GM23338 (cell line): ENCODE data around the gene NECTIN2. TPM values are rescaled to one million over a fixed set of nuclear protein-coding genes. Genes with fewer than 3 reads are reported as not detected.

Experiments
- ATAC-seq: fragments of 200-7000 bp; cut with Tn5 transposase; 3 replicates; pipeline ENCODE4 v1.9.1; 2020
- DNase-seq: peaks from one replicate; pipeline ENCODE4 v3.0.0-alpha.2; 2015; ENCODE audit warnings: low spot score
- H2AFZ ChIP-seq: fragments of 200-600 bp; sonication (generic); 2 replicates; pipeline ENCODE4 v1.8.0; 2016; ENCODE audit warnings: antibody characterized with exemption, mild to moderate bottlenecking, moderate library complexity
- H3F3A ChIP-seq: fragments of 200-600 bp; sonication (generic); replicated peaks from 2 replicates; pipeline ENCODE4 v1.8.0; 2017; ENCODE audit warnings: antibody characterized with exemption, mixed run types, low read depth
- H3K27ac ChIP-seq: fragments of 200-600 bp; sonication (generic); 2 replicates; pipeline ENCODE4 v1.6.1; 2016; ENCODE audit warnings: low read depth
- H3K27me3 ChIP-seq: fragments of 200-600 bp; sonication (generic); 2 replicates; pipeline ENCODE4 v1.8.0; 2016; ENCODE audit warnings: mild to moderate bottlenecking, mixed run types, moderate library complexity; ENCODE audit not compliant: insufficient read depth
- H3K36me3 ChIP-seq: fragments of 200-600 bp; sonication (generic); 2 replicates; pipeline ENCODE4 v1.8.0; 2016; ENCODE audit warnings: mild to moderate bottlenecking; ENCODE audit not compliant: insufficient read depth
- H3K4me1 ChIP-seq: fragments of 200-600 bp; sonication (generic); 2 replicates; pipeline ENCODE4 v1.8.0; 2016; ENCODE audit warnings: mild to moderate bottlenecking, moderate library complexity; ENCODE audit not compliant: insufficient read depth
- H3K4me2 ChIP-seq: fragments of 200-600 bp; sonication (generic); 2 replicates; pipeline ENCODE4 v1.7.1; 2017; ENCODE audit warnings: mixed run types
- H3K4me3 ChIP-seq: fragments of 200-600 bp; sonication (generic); 2 replicates; pipeline ENCODE4 v1.6.1; 2016; ENCODE audit warnings: mixed run types
- H3K79me2 ChIP-seq: fragments of 200-600 bp; sonication (generic); replicated peaks from 2 replicates; pipeline ENCODE4 v1.8.0; 2017; ENCODE audit warnings: mild to moderate bottlenecking; ENCODE audit not compliant: insufficient read depth
- H3K9me2 ChIP-seq: fragments of 200-600 bp; sonication (generic); 2 replicates; pipeline ENCODE4 v1.8.0; 2017; ENCODE audit not compliant: insufficient read depth
- H4K20me1 ChIP-seq: fragments of 200-600 bp; sonication (generic); replicated peaks from 2 replicates; pipeline ENCODE4 v1.8.0; 2017; ENCODE audit warnings: mild to moderate bottlenecking; ENCODE audit not compliant: insufficient read depth
- H3K27ac Mint-ChIP-seq: 2 replicates; pipeline ENCODE4 v1.8.0; 2020; ENCODE audit warnings: inconsistent platforms, mild to moderate bottlenecking, moderate library complexity, mixed read lengths
- H3K27me3 Mint-ChIP-seq: 3 replicates; pipeline ENCODE4 v1.8.0; 2022; ENCODE audit warnings: low read depth, mild to moderate bottlenecking, moderate library complexity, mixed read lengths, inconsistent platforms; ENCODE audit not compliant: insufficient read depth, poor library complexity
- H3K36me3 Mint-ChIP-seq: 3 replicates; pipeline ENCODE4 v1.8.0; 2021; ENCODE audit warnings: low read depth, mild to moderate bottlenecking, inconsistent platforms, moderate library complexity, mixed read lengths
- H3K4me1 Mint-ChIP-seq: 3 replicates; pipeline ENCODE4 v1.8.0; 2020; ENCODE audit warnings: mild to moderate bottlenecking, inconsistent platforms, mixed read lengths
- H3K4me3 Mint-ChIP-seq: 3 replicates; pipeline ENCODE4 v1.8.0; 2021; ENCODE audit warnings: moderate library complexity, mild to moderate bottlenecking, inconsistent platforms, mixed read lengths
- H3K9me3 Mint-ChIP-seq: 3 replicates; pipeline ENCODE4 v1.8.0; 2020; ENCODE audit warnings: moderate library complexity, mild to moderate bottlenecking, inconsistent platforms, mixed read lengths
- CREB1 ChIP-seq: fragments of 250-450 bp; sonication (Bioruptor Pico); IDR thresholded peaks from 2 replicates; pipeline ENCODE4 v1.5.0; 2020; ENCODE audit warnings: low read depth, mild to moderate bottlenecking, moderate library complexity
- EZH2 ChIP-seq: fragments of 200-600 bp; sonication (generic); IDR thresholded peaks from one replicate; pipeline ENCODE4 v1.8.0; 2017; ENCODE audit warnings: antibody characterized with exemption, mild to moderate bottlenecking, low read depth; ENCODE audit not compliant: unreplicated experiment
- EZH2phosphoT487 ChIP-seq: fragments of 200-600 bp; sonication (generic); IDR thresholded peaks from one replicate; pipeline ENCODE4 v1.8.1; 2018; ENCODE audit warnings: antibody characterized with exemption; ENCODE audit not compliant: unreplicated experiment
- JUNB ChIP-seq: IDR thresholded peaks from one replicate; pipeline ENCODE4 v1.6.1; 2016; ENCODE audit warnings: antibody characterized with exemption; ENCODE audit not compliant: unreplicated experiment
- NANOG ChIP-seq: IDR thresholded peaks from 2 replicates; pipeline ENCODE4 v1.6.1; 2016; ENCODE audit warnings: antibody characterized with exemption, borderline replicate concordance
- POLR2AphosphoS5 ChIP-seq: IDR thresholded peaks from 2 replicates; pipeline ENCODE4 v1.6.1; 2016; ENCODE audit warnings: antibody characterized with exemption, low read depth
- STAT1 ChIP-seq: IDR thresholded peaks from one replicate; pipeline ENCODE4 v1.6.1; 2016; ENCODE audit warnings: antibody characterized with exemption; ENCODE audit not compliant: unreplicated experiment
- ZNF114 ChIP-seq: fragments of 250-450 bp; sonication (Bioruptor Pico); IDR thresholded peaks from 2 replicates; pipeline ENCODE4 v1.5.0; 2020; ENCODE audit warnings: mild to moderate bottlenecking, moderate library complexity
- ZNF331 ChIP-seq: fragments of 250-450 bp; sonication (Bioruptor Pico); IDR thresholded peaks from 2 replicates; pipeline ENCODE4 v1.5.0; 2020; ENCODE audit warnings: low read depth, mild to moderate bottlenecking, moderate library complexity
- polyA plus RNA-seq: library from polyadenylated mRNA; unstranded; fragments of >200 nt; fragmentation: Nextera tagmentation; extraction: Ambion mirVana; gene quantifications from 2 replicates; pipeline ENCODE4 v1.2.1, GENCODE V29; 2016
- total RNA-seq: library from RNA; depleted of rRNA; stranded (reverse); fragments of >200 nt; shearing (Covaris generic); gene quantifications from 2 replicates; pipeline ENCODE4 v1.2.3, GENCODE V29; 2014
- TF ChIP-seq, protein P1 (sequence below): IDR thresholded peaks from one replicate; pipeline ENCODE4 v1.6.1; 2018; ENCODE audit warnings: antibody characterized with exemption; ENCODE audit not compliant: unreplicated experiment
- TF ChIP-seq, protein P2 (sequence below), 2 experiments: fragments of 200-600 bp in 1 of 2; sonication (generic) in 1 of 2; conservative IDR thresholded peaks; 2 replicates each; pipeline versions ENCODE4 v1.5.1 to v1.6.1; 2016 to 2017; ENCODE audit warnings: antibody characterized with exemption in 2 of 2, low read depth in 2 of 2, mild to moderate bottlenecking in 2 of 2, moderate library complexity in 1 of 2

NECTIN2 gene
- total and polyA plus RNA-seq, 2 experiments from 2014 or later: 109 to 230 TPM

DNA sequence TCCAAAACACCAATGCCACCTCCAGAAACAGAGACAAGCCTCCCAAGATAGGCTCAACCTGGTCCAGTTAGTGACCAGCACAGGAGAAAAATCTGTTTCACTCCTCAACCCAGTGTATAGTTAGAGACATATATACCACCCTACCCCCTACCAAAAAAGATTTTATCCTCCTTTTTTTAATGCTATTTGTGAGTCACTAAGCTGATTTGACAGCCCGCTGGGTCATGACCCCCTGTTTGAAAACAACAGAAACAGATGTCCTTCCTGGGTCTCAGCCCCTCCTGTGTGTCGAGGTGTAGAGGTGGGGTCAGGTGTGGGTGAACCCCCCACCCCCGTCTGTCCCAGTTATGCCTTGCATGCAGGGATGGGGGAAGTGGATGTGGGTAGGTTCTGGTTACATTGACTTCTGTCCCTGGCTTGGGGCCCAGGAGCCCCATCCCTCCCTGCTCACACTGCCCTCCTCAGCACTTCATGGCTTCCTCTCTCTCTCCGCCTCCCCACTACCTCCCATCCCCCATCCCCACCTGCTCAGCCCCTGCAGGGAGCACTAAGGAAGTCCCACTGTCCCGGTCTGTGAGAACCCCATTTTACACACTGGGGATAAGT lies 30.9 kb downstream of the NECTIN2 start:
- no peak overlapping the region for H3K4me3 Mint-ChIP-seq
- Histone ChIP-seq H3K79me2 (no peaks in the 10 kb centered on the region), H3F3A (peaks cover 19% of the 10 kb centered on the region; the same call in 1 of the 2 replicates), H3K4me1 (peaks cover 37% of the 10 kb centered on the region), H3K36me3 (peaks cover 15% of the 10 kb centered on the region), H4K20me1 (peaks cover 12% of the 10 kb centered on the region), H3K27me3 (no peaks in the 10 kb centered on the region), H3K4me3 (no peak overlapping the region), H3K4me2 (0 out of 2 replicates have a peak overlapping the region, but pooled peaks have one; percentile 51), H3K27ac (no peak overlapping the region), H2AFZ (no peak overlapping the region), H3K9me2 (no peaks in the 10 kb centered on the region)
- DNase-seq: no peak
- TF ChIP-seq, protein P1, sequence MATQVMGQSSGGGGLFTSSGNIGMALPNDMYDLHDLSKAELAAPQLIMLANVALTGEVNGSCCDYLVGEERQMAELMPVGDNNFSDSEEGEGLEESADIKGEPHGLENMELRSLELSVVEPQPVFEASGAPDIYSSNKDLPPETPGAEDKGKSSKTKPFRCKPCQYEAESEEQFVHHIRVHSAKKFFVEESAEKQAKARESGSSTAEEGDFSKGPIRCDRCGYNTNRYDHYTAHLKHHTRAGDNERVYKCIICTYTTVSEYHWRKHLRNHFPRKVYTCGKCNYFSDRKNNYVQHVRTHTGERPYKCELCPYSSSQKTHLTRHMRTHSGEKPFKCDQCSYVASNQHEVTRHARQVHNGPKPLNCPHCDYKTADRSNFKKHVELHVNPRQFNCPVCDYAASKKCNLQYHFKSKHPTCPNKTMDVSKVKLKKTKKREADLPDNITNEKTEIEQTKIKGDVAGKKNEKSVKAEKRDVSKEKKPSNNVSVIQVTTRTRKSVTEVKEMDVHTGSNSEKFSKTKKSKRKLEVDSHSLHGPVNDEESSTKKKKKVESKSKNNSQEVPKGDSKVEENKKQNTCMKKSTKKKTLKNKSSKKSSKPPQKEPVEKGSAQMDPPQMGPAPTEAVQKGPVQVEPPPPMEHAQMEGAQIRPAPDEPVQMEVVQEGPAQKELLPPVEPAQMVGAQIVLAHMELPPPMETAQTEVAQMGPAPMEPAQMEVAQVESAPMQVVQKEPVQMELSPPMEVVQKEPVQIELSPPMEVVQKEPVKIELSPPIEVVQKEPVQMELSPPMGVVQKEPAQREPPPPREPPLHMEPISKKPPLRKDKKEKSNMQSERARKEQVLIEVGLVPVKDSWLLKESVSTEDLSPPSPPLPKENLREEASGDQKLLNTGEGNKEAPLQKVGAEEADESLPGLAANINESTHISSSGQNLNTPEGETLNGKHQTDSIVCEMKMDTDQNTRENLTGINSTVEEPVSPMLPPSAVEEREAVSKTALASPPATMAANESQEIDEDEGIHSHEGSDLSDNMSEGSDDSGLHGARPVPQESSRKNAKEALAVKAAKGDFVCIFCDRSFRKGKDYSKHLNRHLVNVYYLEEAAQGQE: no peak
- no peak; the same call in none of the 2 replicates for TF ChIP-seq POLR2AphosphoS5
- TF ChIP-seq STAT1: no peak
- no peak for TF ChIP-seq EZH2
- TF ChIP-seq CREB1 (CRISPR knock-in tag): no peak
- peak; percentile 22 for ATAC-seq
- peaks cover 63% of the 10 kb centered on the region for H3K36me3 Mint-ChIP-seq
- H3K9me3 Mint-ChIP-seq: no peaks in the 10 kb centered on the region
- H3K27me3 Mint-ChIP-seq: peaks cover 17% of the 10 kb centered on the region
- H3K4me1 Mint-ChIP-seq: peaks cover 40% of the 10 kb centered on the region
- 0 out of 2 replicates have a peak overlapping the region, but pooled peaks have one; percentile 11 for H3K27ac Mint-ChIP-seq

DNA sequence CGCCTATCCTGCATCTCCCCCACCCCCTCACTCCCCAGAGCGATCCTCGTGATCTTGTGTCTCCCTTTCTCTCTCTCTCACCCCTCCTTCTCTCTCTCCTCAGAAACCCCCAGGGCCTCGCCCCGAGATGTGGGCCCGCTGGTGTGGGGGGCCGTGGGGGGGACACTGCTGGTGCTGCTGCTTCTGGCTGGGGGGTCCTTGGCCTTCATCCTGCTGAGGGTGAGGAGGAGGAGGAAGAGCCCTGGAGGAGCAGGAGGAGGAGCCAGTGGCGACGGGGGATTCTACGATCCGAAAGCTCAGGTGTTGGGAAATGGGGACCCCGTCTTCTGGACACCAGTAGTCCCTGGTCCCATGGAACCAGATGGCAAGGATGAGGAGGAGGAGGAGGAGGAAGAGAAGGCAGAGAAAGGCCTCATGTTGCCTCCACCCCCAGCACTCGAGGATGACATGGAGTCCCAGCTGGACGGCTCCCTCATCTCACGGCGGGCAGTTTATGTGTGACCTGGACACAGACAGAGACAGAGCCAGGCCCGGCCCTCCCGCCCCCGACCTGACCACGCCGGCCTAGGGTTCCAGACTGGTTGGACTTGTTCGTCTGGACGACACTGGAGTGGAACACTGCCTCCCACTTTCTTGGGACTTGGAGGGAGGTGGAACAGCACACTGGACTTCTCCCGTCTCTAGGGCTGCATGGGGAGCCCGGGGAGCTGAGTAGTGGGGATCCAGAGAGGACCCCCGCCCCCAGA lies 32.2 kb downstream of the NECTIN2 start:
- peaks cover 46% of the 10 kb centered on the region for H3K4me1 ChIP-seq
- H3K27me3 Mint-ChIP-seq: peaks cover 17% of the 10 kb centered on the region
- peaks cover 11% of the 10 kb centered on the region; the same call in 1 of the 2 replicates for H3K36me3 ChIP-seq
- H2AFZ ChIP-seq: no peak overlapping the region
- H3K27ac Mint-ChIP-seq: 0 out of 2 replicates have a peak overlapping the region, but pooled peaks have one; percentile 40
- no peak overlapping the region; the same call in 2 of the 3 replicates for H3K4me3 Mint-ChIP-seq
- H3K4me2 ChIP-seq: no peak overlapping the region
- peaks cover 8% of the 10 kb centered on the region; the same call in 1 of the 2 replicates for H4K20me1 ChIP-seq
- H3K4me3 ChIP-seq: no peak overlapping the region
- peaks cover 53% of the 10 kb centered on the region for H3K36me3 Mint-ChIP-seq
- no peak overlapping the region for H3K27ac ChIP-seq
- H3K4me1 Mint-ChIP-seq: peaks cover 51% of the 10 kb centered on the region
- no peaks in the 10 kb centered on the region for H3K79me2 ChIP-seq
- no peak for ATAC-seq
- H3K9me2 ChIP-seq: no peaks in the 10 kb centered on the region
- no peaks in the 10 kb centered on the region for H3K9me3 Mint-ChIP-seq
- H3K27me3 ChIP-seq: no peaks in the 10 kb centered on the region
- H3F3A ChIP-seq: peaks cover 16% of the 10 kb centered on the region; the same call in 1 of the 2 replicates
- DNase-seq: no peak
- TF ChIP-seq ZNF114: no peak
- no peak for TF ChIP-seq JUNB
- TF ChIP-seq POLR2AphosphoS5: no peak
- no peak for TF ChIP-seq NANOG
- TF ChIP-seq CREB1 (CRISPR knock-in tag): no peak
- TF ChIP-seq, protein P1: no peak
- TF ChIP-seq, protein P2, sequence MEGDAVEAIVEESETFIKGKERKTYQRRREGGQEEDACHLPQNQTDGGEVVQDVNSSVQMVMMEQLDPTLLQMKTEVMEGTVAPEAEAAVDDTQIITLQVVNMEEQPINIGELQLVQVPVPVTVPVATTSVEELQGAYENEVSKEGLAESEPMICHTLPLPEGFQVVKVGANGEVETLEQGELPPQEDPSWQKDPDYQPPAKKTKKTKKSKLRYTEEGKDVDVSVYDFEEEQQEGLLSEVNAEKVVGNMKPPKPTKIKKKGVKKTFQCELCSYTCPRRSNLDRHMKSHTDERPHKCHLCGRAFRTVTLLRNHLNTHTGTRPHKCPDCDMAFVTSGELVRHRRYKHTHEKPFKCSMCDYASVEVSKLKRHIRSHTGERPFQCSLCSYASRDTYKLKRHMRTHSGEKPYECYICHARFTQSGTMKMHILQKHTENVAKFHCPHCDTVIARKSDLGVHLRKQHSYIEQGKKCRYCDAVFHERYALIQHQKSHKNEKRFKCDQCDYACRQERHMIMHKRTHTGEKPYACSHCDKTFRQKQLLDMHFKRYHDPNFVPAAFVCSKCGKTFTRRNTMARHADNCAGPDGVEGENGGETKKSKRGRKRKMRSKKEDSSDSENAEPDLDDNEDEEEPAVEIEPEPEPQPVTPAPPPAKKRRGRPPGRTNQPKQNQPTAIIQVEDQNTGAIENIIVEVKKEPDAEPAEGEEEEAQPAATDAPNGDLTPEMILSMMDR (conservative IDR thresholded peaks at IDR 0.05; ENCODE audit: low read depth in 2 of 2): no peak
- TF ChIP-seq STAT1: no peak
- TF ChIP-seq ZNF331 (CRISPR knock-in tag): no peak
- TF ChIP-seq EZH2: no peak
- no peak for TF ChIP-seq EZH2phosphoT487
